GM12891 (cell line): ENCODE data around the gene TOMM22.

ENCODE experiments used
- DNase-seq: peaks from one replicate; pipeline ENCODE4 v3.0.0; 2011; ENCODE audit warnings: low spot score; ENCODE audit not compliant: insufficient read length
- FAIRE-seq: peaks from 2 replicates; lab custom pipeline; 2011; peaks lifted over from hg19 to GRCh38; lab: Jason Lieb, UNC
- PAX5 ChIP-seq: IDR thresholded peaks from 2 replicates; pipeline ENCODE4 v1.6.1; 2011; ENCODE audit warnings: low read length, moderate library complexity, mild to moderate bottlenecking; ENCODE audit not compliant: insufficient read depth, severe bottlenecking
- POLR2A ChIP-seq: IDR thresholded peaks from 2 replicates; pipeline ENCODE4 v1.6.1; 2011; ENCODE audit warnings: low read depth, low read length, control low read depth
- POLR2AphosphoS5 ChIP-seq: IDR thresholded peaks from 2 replicates; pipeline ENCODE4 v1.6.1; 2011; ENCODE audit warnings: low read depth, low read length, control low read depth
- POU2F2 ChIP-seq: IDR thresholded peaks from 2 replicates; pipeline ENCODE4 v1.6.1; 2011; ENCODE audit warnings: low read depth, mild to moderate bottlenecking, control low read depth, low read length, moderate library complexity
- SPI1 ChIP-seq: IDR thresholded peaks from 2 replicates; pipeline ENCODE4 v1.6.1; 2011; ENCODE audit warnings: low read depth, low read length, control low read depth
- TAF1 ChIP-seq: IDR thresholded peaks from 2 replicates; pipeline ENCODE4 v1.6.1; 2011; ENCODE audit warnings: low read depth, low read length, control low read depth

The TOMM22 gene

GRCh38 chr22:38653741-38654140, 28.0 kb upstream of the TOMM22 start:
- no peak for FAIRE-seq
- DNase-seq: no peak
- TF ChIP-seq POU2F2 (no peak), TAF1 (no peak), POLR2AphosphoS5 (no peak), PAX5 (no peak), POLR2A (no peak), SPI1 (no peak)

GRCh38 chr22:38655519-38656255, 26.1 kb upstream of the TOMM22 start:
- DNase-seq: no peak
- no peak for FAIRE-seq
- no peak for TF ChIP-seq POLR2AphosphoS5

GRCh38 chr22:38656256-38657044, 25.3 kb upstream of the TOMM22 start, which contains the start of the genes CBY1 and FAM227A:
TSS of gene CBY1 (plus strand) at chr22:38656638. CDS start at chr22:38668055, 11,417 bp downstream.
TSS of gene FAM227A (minus strand) at chr22:38656392. CDS start at chr22:38650168, 6,224 bp downstream.
- FAIRE-seq: peak; percentile 92
- TF ChIP-seq PAX5 (no peak), POLR2A (peak; percentile 49; the same call in 1 of the 2 replicates), TAF1 (peak; percentile 15; the same call in 1 of the 2 replicates), POLR2AphosphoS5 (peak; percentile 50; the same call in 1 of the 2 replicates)
- DNase-seq: peak; percentile 95

- TF ChIP-seq POLR2AphosphoS5 (0 out of 2 replicates have a peak, but pooled peaks have one; percentile 4), SPI1 (no peak), PAX5 (no peak), POLR2A (peak; percentile 16; the same call in 1 of the 2 replicates)
- FAIRE-seq (no peak), DNase-seq (no peak)
Observed at GRCh38 chr22:38657045-38657909, 24.5 kb upstream of the TOMM22 start.

- DNase-seq: no peak
- no peak for FAIRE-seq
- no peak for TF ChIP-seq SPI1
- no peak for TF ChIP-seq POU2F2
- no peak for TF ChIP-seq TAF1
- no peak for TF ChIP-seq POLR2AphosphoS5
- TF ChIP-seq POLR2A: no peak
- TF ChIP-seq PAX5: no peak
Observed at GRCh38 chr22:38674888-38675287, 6.9 kb upstream of the TOMM22 start.

- FAIRE-seq (no peak), DNase-seq (no peak)
- TF ChIP-seq POLR2A: no peak
- no peak for TF ChIP-seq PAX5
- TF ChIP-seq TAF1: no peak
- TF ChIP-seq POLR2AphosphoS5: no peak
- TF ChIP-seq POU2F2: no peak
- TF ChIP-seq SPI1: no peak
Observed at GRCh38 chr22:38675833-38676232, 5.9 kb upstream of the TOMM22 start.

- FAIRE-seq (no peak), DNase-seq (no peak)
- TF ChIP-seq POLR2AphosphoS5 (peak; percentile 58), SPI1 (no peak)
Observed at GRCh38 chr22:38684895-38685294, 3.1 kb downstream of the TOMM22 start.

- no peak for DNase-seq
- no peak for FAIRE-seq
- TF ChIP-seq POU2F2 (no peak), TAF1 (no peak), POLR2A (peak; percentile 22; the same call in 1 of the 2 replicates)
Observed at GRCh38 chr22:38685761-38686160, 4.0 kb downstream of the TOMM22 start.

- FAIRE-seq: no peak
- TF ChIP-seq POLR2AphosphoS5: no peak
- no peak for TF ChIP-seq SPI1
- TF ChIP-seq TAF1: no peak
- TF ChIP-seq POU2F2: no peak
- TF ChIP-seq PAX5: no peak
- no peak for TF ChIP-seq POLR2A
Observed at GRCh38 chr22:38689651-38690050, 7.9 kb downstream of the TOMM22 start.

GRCh38 chr22:38694049-38694448, 12.3 kb downstream of the TOMM22 start:
- no peak for DNase-seq
- TF ChIP-seq POU2F2: no peak
- TF ChIP-seq PAX5: no peak
- FAIRE-seq: no peak

More at GRCh38 chr22:38689651-38690050, 7.9 kb downstream of the TOMM22 start:
- DNase-seq: no peak
